Endothelial cell of umbilical vein (primary cell): ENCODE measurements around the gene FLT3. TPM values are rescaled to one million over a fixed set of nuclear protein-coding genes. Genes with fewer than 3 reads are reported as not detected.

Experiments used
- BruUV-seq: library from RNA; stranded (reverse); fragments of 400-500 nt; replicated peaks from 2 replicates; lab custom pipeline; 2021; lab: Mats Ljungman, UMichigan
- CTCF ChIA-PET: fragments of 300-600, 350-600 bp; sonication (Branson Sonifier 250); formaldehyde crosslinking; loops from one replicate; lab custom pipeline; 2021; ENCODE audit warnings: antibody characterized with exemption, inconsistent platforms; lab: Charles Lee
- POLR2A ChIA-PET: fragments of 300-600, 350-600 bp; sonication (Branson Sonifier 250); formaldehyde crosslinking; loops from one replicate; lab custom pipeline; 2021; ENCODE audit warnings: antibody characterized with exemption, inconsistent platforms; lab: Charles Lee
- DNase-seq: peaks from one replicate; pipeline ENCODE4 v3.0.0-alpha.2; 2011; ENCODE audit warnings: low read depth, low spot score
- FAIRE-seq: peaks from 2 replicates; lab custom pipeline; 2011; peaks lifted over from hg19 to GRCh38; lab: Jason Lieb, UNC
- H2AFZ ChIP-seq: 2 replicates; pipeline ENCODE4 v1.6.0; 2012; ENCODE audit warnings: low read depth, low read length, control low read depth, inconsistent platforms
- H3K27ac ChIP-seq: 2 replicates; pipeline ENCODE4 v1.5.1; 2011; ENCODE audit warnings: low read depth, mild to moderate bottlenecking, control low read depth, low read length, moderate library complexity; ENCODE audit not compliant: insufficient read depth
- H3K27me3 ChIP-seq, 2 experiments: 2 replicates each; pipeline versions ENCODE4 v1.6.0 to v1.6.1; 2011; ENCODE audit warnings: low read length in 2 of 2, mixed read lengths in 1 of 2; ENCODE audit not compliant: control insufficient read depth in 2 of 2, insufficient read depth in 2 of 2
- H3K36me3 ChIP-seq, 2 experiments: 2 replicates in 1 of 2; 3 replicates in 1 of 2; pipeline ENCODE4 v1.5.1; 2011; ENCODE audit warnings: low read length in 2 of 2, mild to moderate bottlenecking in 1 of 2, moderate library complexity in 1 of 2; ENCODE audit not compliant: control insufficient read depth in 2 of 2, insufficient read depth in 2 of 2; ENCODE audit errors: extremely low read depth in 1 of 2
- H3K4me1 ChIP-seq: 3 replicates; pipeline ENCODE4 v1.5.1; 2011; ENCODE audit warnings: mild to moderate bottlenecking, low read length; ENCODE audit not compliant: control insufficient read depth, insufficient read depth; ENCODE audit errors: extremely low read depth
- H3K4me2 ChIP-seq: 2 replicates; pipeline ENCODE4 v1.6.1; 2011; ENCODE audit warnings: low read length, control low read depth, mixed read lengths; ENCODE audit not compliant: insufficient read depth
- H3K4me3 ChIP-seq, 3 experiments: fragments of 200-600 bp in 1 of 3; sonication (generic), shearing (Covaris generic) in 1 of 3; replicated peaks in 1 of 3; 2 replicates each; pipeline ENCODE4 v1.5.1; 2011 to 2016; ENCODE audit warnings: control low read depth in 3 of 3, low read length in 3 of 3, mild to moderate bottlenecking in 2 of 3, inconsistent platforms in 1 of 3, low read depth in 1 of 3, moderate library complexity in 1 of 3; ENCODE audit not compliant: insufficient read depth in 1 of 3
- H3K79me2 ChIP-seq: 2 replicates; pipeline ENCODE4 v1.6.0; 2012; ENCODE audit warnings: low read length, inconsistent platforms; ENCODE audit not compliant: control insufficient read depth, insufficient read depth
- H3K9ac ChIP-seq: replicated peaks from 2 replicates; pipeline ENCODE3; 2011; ENCODE audit warnings: low read length, control low read depth; ENCODE audit not compliant: insufficient read depth; ENCODE audit errors: extremely low read depth
- H3K9me1 ChIP-seq: replicated peaks from 3 replicates; pipeline ENCODE4 v1.6.0; 2011; ENCODE audit warnings: mild to moderate bottlenecking, low read length; ENCODE audit not compliant: control insufficient read depth, insufficient read depth; ENCODE audit errors: extremely low read depth
- H3K9me3 ChIP-seq: replicated peaks from 2 replicates; pipeline ENCODE4 v1.5.1; 2012; ENCODE audit warnings: low read length, inconsistent platforms; ENCODE audit not compliant: control insufficient read depth, insufficient read depth
- H4K20me1 ChIP-seq: replicated peaks from 2 replicates; pipeline ENCODE3; 2011; ENCODE audit warnings: mild to moderate bottlenecking, low read length; ENCODE audit not compliant: control insufficient read depth, insufficient read depth; ENCODE audit errors: extremely low read depth
- CTCF ChIP-seq, 2 donors: IDR thresholded peaks; 1 replicate in 1 of 2; 2 replicates in 1 of 2; pipeline ENCODE4 v1.5.1; 2011; ENCODE audit warnings: low read length in 2 of 2, mild to moderate bottlenecking in 2 of 2, moderate library complexity in 2 of 2, control low read depth in 1 of 2, inconsistent platforms in 1 of 2, low read depth in 1 of 2; ENCODE audit not compliant: insufficient read depth in 1 of 2; ENCODE audit errors: extremely low read depth in 1 of 2
- EZH2 ChIP-seq: IDR thresholded peaks from 2 replicates; pipeline ENCODE4 v1.6.1; 2012; ENCODE audit warnings: borderline replicate concordance, low read depth, mild to moderate bottlenecking, moderate library complexity, low read length, inconsistent platforms; ENCODE audit not compliant: severe bottlenecking
- FOS ChIP-seq: IDR thresholded peaks from 2 replicates; pipeline ENCODE4 v1.6.1; 2011; ENCODE audit warnings: mild to moderate bottlenecking, low read length, moderate library complexity, borderline replicate concordance; ENCODE audit not compliant: insufficient read depth
- GATA2 ChIP-seq: IDR thresholded peaks from 2 replicates; pipeline ENCODE4 v1.7.0; 2011; ENCODE audit warnings: low read depth, mild to moderate bottlenecking, moderate library complexity, mixed read lengths, low read length; ENCODE audit not compliant: insufficient read length, insufficient read depth
- JUN ChIP-seq: IDR thresholded peaks from 2 replicates; pipeline ENCODE4 v1.6.1; 2011; ENCODE audit warnings: borderline replicate concordance, low read depth; ENCODE audit not compliant: insufficient read length, insufficient read depth
- MAX ChIP-seq: IDR thresholded peaks from 2 replicates; pipeline ENCODE4 v1.6.1; 2011; ENCODE audit not compliant: insufficient read depth, insufficient read length
- MYC ChIP-seq: IDR thresholded peaks from one replicate; pipeline ENCODE4 v1.6.1; 2011; ENCODE audit warnings: mild to moderate bottlenecking, low read depth, low read length
- POLR2A ChIP-seq: IDR thresholded peaks from 2 replicates; pipeline ENCODE4 v1.6.1; 2012; ENCODE audit warnings: low read depth, mild to moderate bottlenecking, control low read depth, low read length
- POLR2AphosphoS5 ChIP-seq: IDR thresholded peaks from 2 replicates; pipeline ENCODE4 v1.6.1; 2012; ENCODE audit warnings: low read depth, mild to moderate bottlenecking, control low read depth, low read length, moderate library complexity; ENCODE audit not compliant: insufficient read depth
- dilution Hi-C: fragments of 300-500 bp; cut with MboI; formaldehyde crosslinking; loops from one replicate; pipeline ENCODE4 v1.15.0; 2019; ENCODE audit warnings: low sequenced_read_pairs; ENCODE audit not compliant: extremely low pct_ligation_motif_present
- intact Hi-C: fragments of 100-400 bp; cut with micrococcal nuclease; formaldehyde crosslinking; loops from one replicate; pipeline ENCODE4 v1.10.0; 2022
- polyA plus RNA-seq, 4 experiments: library from polyadenylated mRNA; depleted of rRNA in 3 of 4; stranded (reverse) in 3 of 4; unstranded in 1 of 4; fragments of >200 nt; gene quantifications; 2 replicates each; pipeline versions ENCODE4 v1.2.1 to v1.2.3, GENCODE V29; 2011 to 2012; ENCODE audit warnings: missing spikeins in 1 of 4
- total RNA-seq: library from RNA; stranded (reverse); gene quantifications from 2 replicates; pipeline ENCODE4 v1.2.3, GENCODE V29; 2021

The FLT3 gene
- total and polyA plus RNA-seq, 2 donors (not counting 3 experiments of a cell fraction or from before 2014, with no cell fraction given): 0.03 TPM; not detected in 1

- no peaks in the 10 kb centered on the region for H4K20me1 ChIP-seq
- POLR2A ChIA-PET: no interaction called here
- H3K4me1 ChIP-seq: no peaks in the 10 kb centered on the region
- no peaks in the 10 kb centered on the region for H3K36me3 ChIP-seq
- no peak overlapping the region for H3K9ac ChIP-seq
- CTCF ChIA-PET: interaction anchor here (1.5 kb wide), 2 partner anchors 17 to 174 kb away, joined by 3 read pairs; no protein-coding TSS in a partner anchor
- DNase-seq (no peak), FAIRE-seq (no peak)
- H3K9me1 ChIP-seq: no peaks in the 10 kb centered on the region
- no peak overlapping the region for H3K4me3 ChIP-seq
- TF ChIP-seq JUN (no peak), CTCF (IDR thresholded peaks at IDR 0.05; ENCODE audit: extremely low read depth in 1 of 2, insufficient read depth in 1 of 2, low read depth in 1 of 2, low read length in 2 of 2) (no peak), MAX (no peak), FOS (no peak), EZH2 (no peak), MYC (no peak), GATA2 (no peak), POLR2A (no peak), POLR2AphosphoS5 (no peak)
- no peaks in the 10 kb centered on the region for H3K79me2 ChIP-seq
- no peak overlapping the region for H3K4me2 ChIP-seq
- no peak overlapping the region for H2AFZ ChIP-seq
- BruUV-seq: no TSS peak
- no peaks in the 10 kb centered on the region for H3K9me3 ChIP-seq
- intact Hi-C loops (no loop called here), dilution Hi-C loops (no loop called here)
- no peaks in the 10 kb centered on the region for H3K27me3 ChIP-seq
- H3K27ac ChIP-seq: no peak overlapping the region
Measured at GRCh38 chr13:28000567-28000966, 99.8 kb downstream of the FLT3 start.
